Measurements from ENCODE around the gene ADAT2. TPM values are rescaled to one million over a fixed set of nuclear protein-coding genes. Genes with fewer than 3 reads are reported as not detected.

ADAT2 gene
- total RNA-seq, 1 donor from 2014 or later: 10.3 TPM

DNA sequence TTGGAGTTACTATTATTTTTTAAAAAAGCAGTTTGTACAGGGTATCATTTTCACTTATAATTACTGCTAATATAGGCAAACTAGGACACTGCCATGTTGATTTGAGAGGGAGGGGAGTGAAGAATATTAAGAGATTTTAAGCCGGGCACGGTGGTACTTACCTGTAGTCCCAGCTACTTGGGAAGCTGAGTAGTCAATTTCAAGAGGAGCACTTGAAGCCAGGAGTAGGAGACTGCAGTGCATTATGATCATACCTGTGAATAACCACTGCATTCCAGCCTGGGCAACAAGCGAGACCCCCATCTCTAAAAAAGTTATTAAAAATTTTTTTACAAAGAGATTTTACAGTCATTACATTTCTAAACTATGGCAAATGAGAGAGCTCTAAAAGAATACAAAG, 35.7 kb downstream of the ADAT2 start:
- H3K9me3 Mint-ChIP-seq: peaks cover 5% of the 10 kb centered on the region
- H3K27me3 Mint-ChIP-seq: no peaks in the 10 kb centered on the region
- no peak overlapping the region for H3K27ac Mint-ChIP-seq
- H3K4me1 Mint-ChIP-seq (ENCODE audit: unreplicated experiment): peaks cover 11% of the 10 kb centered on the region
- no peak for DNase-seq (ENCODE audit: extremely low spot score, unreplicated experiment)
- H3K4me3 Mint-ChIP-seq: no peak overlapping the region
- TF ChIP-seq, protein P1, sequence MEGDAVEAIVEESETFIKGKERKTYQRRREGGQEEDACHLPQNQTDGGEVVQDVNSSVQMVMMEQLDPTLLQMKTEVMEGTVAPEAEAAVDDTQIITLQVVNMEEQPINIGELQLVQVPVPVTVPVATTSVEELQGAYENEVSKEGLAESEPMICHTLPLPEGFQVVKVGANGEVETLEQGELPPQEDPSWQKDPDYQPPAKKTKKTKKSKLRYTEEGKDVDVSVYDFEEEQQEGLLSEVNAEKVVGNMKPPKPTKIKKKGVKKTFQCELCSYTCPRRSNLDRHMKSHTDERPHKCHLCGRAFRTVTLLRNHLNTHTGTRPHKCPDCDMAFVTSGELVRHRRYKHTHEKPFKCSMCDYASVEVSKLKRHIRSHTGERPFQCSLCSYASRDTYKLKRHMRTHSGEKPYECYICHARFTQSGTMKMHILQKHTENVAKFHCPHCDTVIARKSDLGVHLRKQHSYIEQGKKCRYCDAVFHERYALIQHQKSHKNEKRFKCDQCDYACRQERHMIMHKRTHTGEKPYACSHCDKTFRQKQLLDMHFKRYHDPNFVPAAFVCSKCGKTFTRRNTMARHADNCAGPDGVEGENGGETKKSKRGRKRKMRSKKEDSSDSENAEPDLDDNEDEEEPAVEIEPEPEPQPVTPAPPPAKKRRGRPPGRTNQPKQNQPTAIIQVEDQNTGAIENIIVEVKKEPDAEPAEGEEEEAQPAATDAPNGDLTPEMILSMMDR (conservative IDR thresholded peaks at IDR 0.05): no peak
- H3K36me3 Mint-ChIP-seq: no peaks in the 10 kb centered on the region

DNA sequence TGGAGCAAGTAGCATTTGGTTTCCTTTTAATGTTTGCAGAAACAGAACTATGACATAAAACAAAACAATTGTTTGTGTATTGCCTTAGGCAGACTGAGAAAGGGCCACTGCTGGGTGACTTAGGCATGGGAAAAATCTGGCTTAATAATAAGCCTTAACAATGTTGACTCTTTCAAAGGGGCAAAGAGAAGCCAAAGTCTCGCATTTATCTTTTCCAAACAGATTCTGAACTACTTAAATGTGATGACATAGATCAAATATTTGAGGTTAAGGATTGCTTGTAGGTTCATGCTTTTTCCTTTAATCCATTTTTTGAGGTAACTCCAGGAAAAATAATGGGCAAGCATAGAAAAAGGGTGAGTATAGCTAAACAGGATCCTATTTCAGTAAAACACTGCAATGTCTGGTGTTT, 39.6 kb downstream of the ADAT2 start:
- TF ChIP-seq, protein P1 (conservative IDR thresholded peaks at IDR 0.05): no peak
- no peak overlapping the region for H3K27ac Mint-ChIP-seq
- peaks cover 8% of the 10 kb centered on the region for H3K4me1 Mint-ChIP-seq (ENCODE audit: unreplicated experiment)
- peaks cover 5% of the 10 kb centered on the region for H3K9me3 Mint-ChIP-seq
- DNase-seq (ENCODE audit: extremely low spot score, unreplicated experiment): no peak
- H3K27me3 Mint-ChIP-seq: no peaks in the 10 kb centered on the region
- no peak overlapping the region for H3K4me3 Mint-ChIP-seq
- no peaks in the 10 kb centered on the region for H3K36me3 Mint-ChIP-seq

DNA sequence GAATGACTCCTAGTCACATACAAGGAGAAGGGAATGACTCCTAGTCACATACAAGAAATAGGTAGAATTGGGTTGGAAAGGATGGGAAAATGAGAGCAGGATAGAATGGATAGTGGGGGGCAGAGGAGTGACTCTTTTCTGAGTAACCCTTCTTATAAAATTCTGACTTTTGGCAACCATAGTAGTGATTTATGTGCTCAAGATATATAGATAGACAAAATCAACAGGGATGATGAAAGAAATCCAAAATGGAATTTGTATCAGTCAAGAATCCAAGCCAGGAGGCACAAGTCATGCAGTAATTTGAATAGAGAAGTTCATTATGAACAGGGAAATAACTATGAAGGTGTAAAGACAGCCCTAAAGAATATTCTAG, 41.7 kb downstream of the ADAT2 start:
- H3K4me1 Mint-ChIP-seq (ENCODE audit: unreplicated experiment): peaks cover 13% of the 10 kb centered on the region
- no peaks in the 10 kb centered on the region for H3K36me3 Mint-ChIP-seq
- no peak for DNase-seq (ENCODE audit: extremely low spot score, unreplicated experiment)
- TF ChIP-seq, protein P1 (conservative IDR thresholded peaks at IDR 0.05): no peak
- no peak overlapping the region for H3K4me3 Mint-ChIP-seq
- H3K9me3 Mint-ChIP-seq: peaks cover 5% of the 10 kb centered on the region
- no peak overlapping the region for H3K27ac Mint-ChIP-seq
- H3K27me3 Mint-ChIP-seq: no peaks in the 10 kb centered on the region

DNA sequence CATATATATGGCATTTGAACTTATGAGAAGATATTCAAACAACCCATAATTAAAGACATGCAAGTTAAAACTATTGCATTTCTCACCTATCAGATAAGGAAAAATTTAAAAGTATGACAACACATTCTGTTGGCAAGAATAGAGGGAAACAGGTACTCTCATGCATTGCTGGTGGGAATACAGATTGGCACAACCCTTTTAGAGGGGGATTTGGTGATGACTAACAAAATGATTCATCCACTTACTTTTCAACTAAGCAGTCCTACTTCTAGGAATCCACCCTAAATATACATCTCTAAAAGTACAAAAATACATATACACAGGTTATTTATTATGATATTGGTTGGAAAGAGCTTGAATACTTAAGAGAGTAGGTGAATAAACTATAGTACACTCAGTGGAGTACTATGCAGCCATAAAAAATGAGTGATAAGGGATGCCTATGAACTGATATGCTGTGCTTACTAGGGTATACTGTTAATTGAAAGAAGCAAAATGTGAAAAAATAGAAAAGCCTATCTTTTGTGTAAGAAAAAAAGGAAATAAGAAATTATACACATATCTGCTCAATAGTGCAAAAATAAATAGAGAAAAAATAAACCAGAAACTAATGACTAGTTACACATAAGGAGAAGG, 42.2 kb downstream of the ADAT2 start:
- peaks cover 5% of the 10 kb centered on the region for H3K9me3 Mint-ChIP-seq
- H3K4me1 Mint-ChIP-seq (ENCODE audit: unreplicated experiment): peaks cover 13% of the 10 kb centered on the region
- no peak overlapping the region for H3K4me3 Mint-ChIP-seq
- DNase-seq (ENCODE audit: extremely low spot score, unreplicated experiment): no peak
- no peaks in the 10 kb centered on the region for H3K36me3 Mint-ChIP-seq
- TF ChIP-seq, protein P1 (conservative IDR thresholded peaks at IDR 0.05): no peak
- H3K27me3 Mint-ChIP-seq: no peaks in the 10 kb centered on the region
- H3K27ac Mint-ChIP-seq: no peak overlapping the region

DNA sequence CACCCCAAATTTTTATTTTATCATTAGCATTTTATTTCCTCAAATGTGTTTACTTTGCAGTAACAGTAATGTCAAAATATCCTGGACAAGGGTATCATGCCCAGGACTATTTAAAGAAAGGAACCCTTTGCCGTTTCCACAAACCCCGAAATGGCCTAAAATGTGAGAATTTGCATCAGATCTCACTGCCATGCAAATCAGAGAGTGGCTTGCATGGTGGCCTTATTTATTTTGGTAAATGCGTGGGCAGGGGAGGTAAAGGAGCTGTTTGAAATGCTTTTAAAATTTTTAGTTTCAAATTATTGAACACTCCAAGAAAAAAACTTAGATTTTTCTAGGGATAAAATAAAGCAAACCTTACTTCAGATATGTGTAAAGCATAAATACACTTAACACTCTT, 43.8 kb downstream of the ADAT2 start:
- H3K36me3 Mint-ChIP-seq: no peaks in the 10 kb centered on the region
- no peak for DNase-seq (ENCODE audit: extremely low spot score, unreplicated experiment)
- H3K9me3 Mint-ChIP-seq: peaks cover 5% of the 10 kb centered on the region
- H3K4me1 Mint-ChIP-seq (ENCODE audit: unreplicated experiment): peaks cover 10% of the 10 kb centered on the region
- no peak overlapping the region for H3K27ac Mint-ChIP-seq
- no peak overlapping the region for H3K4me3 Mint-ChIP-seq
- no peaks in the 10 kb centered on the region for H3K27me3 Mint-ChIP-seq
- TF ChIP-seq, protein P1 (conservative IDR thresholded peaks at IDR 0.05): no peak

All from type B pancreatic cell (in vitro differentiated cells).